ENCODE measurements around the gene BBS9. TPM values are rescaled to one million over a fixed set of nuclear protein-coding genes. Genes with fewer than 3 reads are reported as not detected.
A peak's percentile ranks its signal among the peaks of the same experiment; 100 is the strongest.
"Not testable (repeated sequence)": the region's sequence is repeated elsewhere in the genome, so short reads cannot be mapped to it uniquely, and the experiment has no call there.

BBS9 gene
- 3.8 and 6.3 TPM in 2 replicates for total RNA-seq

- Mint-ChIP-seq H3K27me3 (ENCODE audit: insufficient read depth) (peaks cover 5% of the 10 kb centered on the region), H3K9me3 (no peaks in the 10 kb centered on the region), H3K4me1 (ENCODE audit: low read depth) (peaks cover 20% of the 10 kb centered on the region), H3K27ac (peak within 1 kb of the TSS; percentile 87), H3K36me3 (ENCODE audit: low read depth) (no peaks in the 10 kb centered on the region), H3K4me3 (peak within 1 kb of the TSS; percentile 94)
- intact Hi-C loops (cut with micrococcal nuclease): loop anchor here (1.0 kb wide), 7 partner anchors 20 to 639 kb away; partner anchors contain the start of genes AVL9, LSM5 and RP9
- peak; percentile 88 for DNase-seq (ENCODE audit: low spot score)
Measured at GRCh38 chr7:33128990-33129805, at the start of gene BBS9. BBS9 (plus strand) TSS chr7:33129564; CDS start chr7:33146253, 16,689 bp downstream.

- H3K27me3 Mint-ChIP-seq (ENCODE audit: insufficient read depth): peaks cover 29% of the 10 kb centered on the region
- H3K27ac Mint-ChIP-seq: no peak overlapping the region
- H3K4me3 Mint-ChIP-seq: no peak overlapping the region
- no peaks in the 10 kb centered on the region for H3K36me3 Mint-ChIP-seq (ENCODE audit: low read depth)
- intact Hi-C loops (cut with micrococcal nuclease): no loop called here
- no peak for DNase-seq (ENCODE audit: low spot score)
- no peaks in the 10 kb centered on the region for H3K9me3 Mint-ChIP-seq
- H3K4me1 Mint-ChIP-seq (ENCODE audit: low read depth): no peaks in the 10 kb centered on the region
Measured at GRCh38 chr7:33079763-33080690, 49.3 kb upstream of the BBS9 start.

GRCh38 chr7:33087356-33087755, 42.0 kb upstream of the BBS9 start:
- H3K4me3 Mint-ChIP-seq: no peak overlapping the region

GRCh38 chr7:33087858-33088257, 41.5 kb upstream of the BBS9 start:
- Mint-ChIP-seq H3K4me3 (no peak overlapping the region), H3K27ac (no peak overlapping the region), H3K9me3 (no peaks in the 10 kb centered on the region), H3K27me3 (ENCODE audit: insufficient read depth) (no peaks in the 10 kb centered on the region), H3K4me1 (ENCODE audit: low read depth) (no peaks in the 10 kb centered on the region), H3K36me3 (ENCODE audit: low read depth) (peaks cover 1% of the 10 kb centered on the region)
- intact Hi-C loops (cut with micrococcal nuclease): no loop called here
- no peak for DNase-seq (ENCODE audit: low spot score)

More at GRCh38 chr7:33087356-33087755, 42.0 kb upstream of the BBS9 start:
- Mint-ChIP-seq H3K36me3 (ENCODE audit: low read depth) (no peaks in the 10 kb centered on the region), H3K27me3 (ENCODE audit: insufficient read depth) (no peaks in the 10 kb centered on the region), H3K4me1 (ENCODE audit: low read depth) (no peaks in the 10 kb centered on the region), H3K9me3 (no peaks in the 10 kb centered on the region), H3K27ac (no peak overlapping the region)
- DNase-seq (ENCODE audit: low spot score): no peak
- intact Hi-C loops (cut with micrococcal nuclease): no loop called here

GRCh38 chr7:33089142-33089541, 40.2 kb upstream of the BBS9 start:
- H3K9me3 Mint-ChIP-seq: no peaks in the 10 kb centered on the region
- intact Hi-C loops (cut with micrococcal nuclease): no loop called here

GRCh38 chr7:33091111-33091531, 38.2 kb upstream of the BBS9 start:
- H3K4me3 Mint-ChIP-seq: no peak overlapping the region
- H3K27me3 Mint-ChIP-seq (ENCODE audit: insufficient read depth): no peaks in the 10 kb centered on the region
- H3K9me3 Mint-ChIP-seq: no peaks in the 10 kb centered on the region
- intact Hi-C loops (cut with micrococcal nuclease): no loop called here
- H3K27ac Mint-ChIP-seq: no peak overlapping the region
- H3K4me1 Mint-ChIP-seq (ENCODE audit: low read depth): no peaks in the 10 kb centered on the region
- H3K36me3 Mint-ChIP-seq (ENCODE audit: low read depth): peaks cover 12% of the 10 kb centered on the region
- no peak for DNase-seq (ENCODE audit: low spot score)

More at GRCh38 chr7:33089142-33089541, 40.2 kb upstream of the BBS9 start:
- DNase-seq (ENCODE audit: low spot score): no peak
- Mint-ChIP-seq H3K4me3 (no peak overlapping the region), H3K27ac (no peak overlapping the region), H3K27me3 (ENCODE audit: insufficient read depth) (no peaks in the 10 kb centered on the region), H3K36me3 (ENCODE audit: low read depth) (peaks cover 2% of the 10 kb centered on the region), H3K4me1 (ENCODE audit: low read depth) (no peaks in the 10 kb centered on the region)

GRCh38 chr7:33091641-33092191, 37.6 kb upstream of the BBS9 start:
- no peaks in the 10 kb centered on the region for H3K9me3 Mint-ChIP-seq
- H3K4me3 Mint-ChIP-seq: no peak overlapping the region
- H3K4me1 Mint-ChIP-seq (ENCODE audit: low read depth): no peaks in the 10 kb centered on the region
- H3K27ac Mint-ChIP-seq: no peak overlapping the region
- no peaks in the 10 kb centered on the region for H3K27me3 Mint-ChIP-seq (ENCODE audit: insufficient read depth)
- no peak for DNase-seq (ENCODE audit: low spot score)
- peaks cover 16% of the 10 kb centered on the region for H3K36me3 Mint-ChIP-seq (ENCODE audit: low read depth)
- intact Hi-C loops (cut with micrococcal nuclease): no loop called here

- Mint-ChIP-seq H3K9me3 (no peaks in the 10 kb centered on the region), H3K27me3 (ENCODE audit: insufficient read depth) (no peaks in the 10 kb centered on the region), H3K27ac (no peak overlapping the region), H3K4me1 (ENCODE audit: low read depth) (no peaks in the 10 kb centered on the region), H3K36me3 (ENCODE audit: low read depth) (peaks cover 23% of the 10 kb centered on the region), H3K4me3 (no peak overlapping the region)
- DNase-seq (ENCODE audit: low spot score): no peak
- intact Hi-C loops (cut with micrococcal nuclease): no loop called here
Measured at GRCh38 chr7:33093266-33093665, 36.1 kb upstream of the BBS9 start.

GRCh38 chr7:33094745-33095275, 34.6 kb upstream of the BBS9 start:
- H3K27me3 Mint-ChIP-seq (ENCODE audit: insufficient read depth); H3K4me3 Mint-ChIP-seq; intact Hi-C loops (cut with micrococcal nuclease); DNase-seq (ENCODE audit: low spot score); H3K9me3 Mint-ChIP-seq; H3K4me1 Mint-ChIP-seq (ENCODE audit: low read depth); H3K27ac Mint-ChIP-seq: not testable (repeated sequence)
- peaks cover 30% of the 10 kb centered on the region for H3K36me3 Mint-ChIP-seq (ENCODE audit: low read depth)

GRCh38 chr7:33099154-33099940, 30.0 kb upstream of the BBS9 start:
- Mint-ChIP-seq H3K4me1 (ENCODE audit: low read depth) (no peaks in the 10 kb centered on the region), H3K27me3 (ENCODE audit: insufficient read depth) (no peaks in the 10 kb centered on the region), H3K36me3 (ENCODE audit: low read depth) (peaks cover 31% of the 10 kb centered on the region), H3K9me3 (no peaks in the 10 kb centered on the region), H3K27ac (no peak overlapping the region), H3K4me3 (no peak overlapping the region)
- intact Hi-C loops (cut with micrococcal nuclease): no loop called here
- no peak for DNase-seq (ENCODE audit: low spot score)

GRCh38 chr7:33100770-33101169, 28.6 kb upstream of the BBS9 start:
- H3K27me3 Mint-ChIP-seq (ENCODE audit: insufficient read depth): no peaks in the 10 kb centered on the region
- H3K27ac Mint-ChIP-seq: no peak overlapping the region
- no peaks in the 10 kb centered on the region for H3K9me3 Mint-ChIP-seq
- H3K36me3 Mint-ChIP-seq (ENCODE audit: low read depth): peaks cover 24% of the 10 kb centered on the region
- no peak for DNase-seq (ENCODE audit: low spot score)
- intact Hi-C loops (cut with micrococcal nuclease): no loop called here
- no peaks in the 10 kb centered on the region for H3K4me1 Mint-ChIP-seq (ENCODE audit: low read depth)
- H3K4me3 Mint-ChIP-seq: no peak overlapping the region

- intact Hi-C loops (cut with micrococcal nuclease): no loop called here
- Mint-ChIP-seq H3K9me3 (no peaks in the 10 kb centered on the region), H3K36me3 (ENCODE audit: low read depth) (peaks cover 18% of the 10 kb centered on the region), H3K27me3 (ENCODE audit: insufficient read depth) (no peaks in the 10 kb centered on the region), H3K27ac (no peak overlapping the region), H3K4me3 (no peak overlapping the region), H3K4me1 (ENCODE audit: low read depth) (peaks cover 9% of the 10 kb centered on the region)
- DNase-seq (ENCODE audit: low spot score): no peak
Measured at GRCh38 chr7:33101906-33102305, 27.5 kb upstream of the BBS9 start.

All from activated T-helper 1 cell treated with anti-CD3 and anti-CD28 coated beads, Interleukin-12 subunit alpha, Interleukin-12 subunit beta, Interleukin-2, Interleukin-4 antibody, amounts not matched to agents 30 ng/mL and 10 ng/mL and 1 ng/mL, durations not matched to agents 14 hours and 24 hours and 36 hours (primary cell).